Inflammatory macrophage (primary cell): ENCODE data around the gene NMNAT1.
"Not testable (repeated sequence)": the region's sequence is repeated elsewhere in the genome, so short reads cannot be mapped to it uniquely, and the experiment has no call there.

ENCODE experiments used
- DNase-seq, 2 donors: peaks; one replicate each; pipeline ENCODE4 v3.0.0-alpha.2; 2020 to 2022

NMNAT1 gene

DNA sequence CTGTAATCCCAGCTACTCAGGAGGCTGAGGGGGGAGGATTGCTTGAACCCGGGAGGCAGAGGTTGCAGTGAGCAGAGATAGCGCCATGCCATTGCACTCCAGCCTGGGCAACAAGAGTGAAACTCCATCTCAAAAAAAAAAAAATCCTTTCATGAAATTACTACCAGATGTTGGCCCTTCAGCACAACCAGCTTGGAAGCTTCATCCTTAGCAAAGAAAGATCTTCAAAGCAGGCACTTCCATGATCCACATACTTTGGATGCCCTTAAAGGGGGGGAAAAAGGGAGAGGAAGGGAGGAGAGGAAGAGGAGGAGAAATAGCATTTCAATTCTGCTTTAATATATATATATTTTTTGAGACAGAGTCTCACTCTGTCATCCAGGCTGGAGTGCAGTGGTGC lies 77.4 kb downstream of the NMNAT1 start:
- not testable (repeated sequence) for DNase-seq

DNA sequence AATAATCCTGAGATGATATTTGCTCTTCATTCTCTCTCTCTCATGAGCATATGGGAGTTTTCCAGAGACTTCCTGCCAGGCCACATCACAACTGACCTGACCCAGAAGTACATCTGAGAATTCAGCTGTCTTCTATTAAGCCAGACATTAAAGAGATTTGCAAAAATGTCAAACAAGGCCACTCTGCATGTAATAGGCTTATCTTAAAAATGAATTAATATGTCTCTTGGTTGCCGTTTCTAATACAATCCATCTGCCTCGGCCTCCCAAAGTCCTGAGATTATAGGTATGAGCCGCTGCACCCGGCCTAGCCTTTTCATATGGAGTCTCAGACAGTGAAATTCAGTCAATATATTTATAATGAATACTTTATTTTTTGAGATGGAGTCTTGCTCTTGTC lies 78.7 kb downstream of the NMNAT1 start:
- not testable (repeated sequence) for DNase-seq

DNA sequence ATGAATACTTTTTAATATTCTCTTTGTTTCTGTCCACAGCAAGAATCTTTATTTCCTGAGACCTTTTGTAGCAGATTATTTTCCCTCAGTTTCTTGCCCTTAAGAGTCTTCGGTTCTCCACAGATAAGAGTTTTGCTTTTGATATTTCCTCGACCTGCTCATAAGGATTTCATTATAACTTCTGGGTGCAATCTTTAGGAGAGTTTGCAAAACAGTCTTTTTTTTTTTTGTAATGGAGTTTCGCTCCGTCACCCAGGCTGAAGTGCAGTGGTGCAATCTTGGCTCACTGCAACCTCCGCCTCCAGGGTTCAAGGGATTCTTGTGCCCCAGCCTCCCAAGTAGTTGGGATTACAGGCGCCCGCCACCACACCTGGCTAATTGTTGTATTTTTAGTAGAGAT lies 79.4 kb downstream of the NMNAT1 start:
- peak; percentile 63 to 69 for DNase-seq

DNA sequence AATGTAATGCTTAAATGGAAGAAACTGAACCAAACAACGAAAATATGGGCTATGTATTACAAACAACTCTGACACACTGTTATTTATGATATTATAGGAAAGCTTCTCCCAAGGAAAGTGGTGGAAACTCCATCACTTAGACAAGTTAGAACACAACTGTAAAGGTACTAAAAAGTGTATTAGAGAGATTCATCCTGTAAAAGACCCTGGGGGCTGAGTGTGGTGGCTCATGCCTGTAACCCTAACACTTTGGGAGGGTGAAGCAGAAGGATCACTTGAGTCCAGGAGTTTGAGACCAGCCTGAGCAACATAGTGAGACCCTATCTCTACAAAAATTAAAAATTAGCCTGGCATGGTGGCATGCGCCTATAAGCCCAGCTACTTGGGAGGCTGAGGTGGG lies 82.1 kb downstream of the NMNAT1 start:
- no peak for DNase-seq

DNA sequence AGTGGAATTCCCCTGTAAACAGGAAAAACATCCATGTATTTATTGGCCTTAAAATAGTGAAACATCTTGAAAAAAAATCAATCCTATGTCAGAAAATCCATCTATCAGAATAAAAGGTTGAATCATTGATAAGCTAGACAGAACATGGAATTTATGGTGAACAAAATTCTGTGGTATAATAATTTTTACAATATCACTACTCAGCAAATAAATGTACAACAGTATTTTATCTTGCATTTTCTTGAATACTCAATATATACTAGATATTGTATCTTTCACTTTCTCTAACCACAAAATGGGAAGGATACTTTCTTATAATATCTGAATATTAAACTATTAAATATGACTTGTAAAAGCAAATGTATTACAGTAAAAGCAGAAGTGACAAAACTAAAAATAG lies 83.8 kb downstream of the NMNAT1 start:
- DNase-seq = no peak

DNA sequence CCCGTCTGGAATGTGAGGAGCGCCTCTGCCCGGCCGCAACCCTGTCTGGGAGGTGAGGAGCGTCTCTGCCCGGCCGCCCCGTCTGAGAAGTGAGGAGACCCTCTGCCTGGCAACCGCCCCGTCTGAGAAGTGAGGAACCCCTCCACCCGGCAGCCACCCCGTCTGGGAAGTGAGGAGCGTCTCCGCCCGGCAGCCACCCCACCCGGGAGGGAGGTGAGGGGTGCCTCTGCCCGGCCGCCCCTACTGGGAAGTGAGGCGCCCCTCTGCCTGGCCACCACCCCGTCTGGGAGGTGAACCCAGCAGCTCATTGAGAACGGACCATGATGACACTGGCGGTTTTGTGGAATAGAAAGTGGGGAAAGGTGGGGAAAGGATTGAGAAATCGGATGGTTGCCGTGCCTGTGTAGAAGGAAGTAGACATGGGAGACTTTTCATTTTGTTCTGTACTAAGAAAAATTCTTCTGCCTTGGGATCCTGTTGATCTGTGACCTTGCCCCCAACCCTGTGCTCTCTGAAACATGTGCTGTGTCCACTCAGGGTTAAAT lies 85.8 kb downstream of the NMNAT1 start:
- DNase-seq = peak; percentile 62 to 70

DNA sequence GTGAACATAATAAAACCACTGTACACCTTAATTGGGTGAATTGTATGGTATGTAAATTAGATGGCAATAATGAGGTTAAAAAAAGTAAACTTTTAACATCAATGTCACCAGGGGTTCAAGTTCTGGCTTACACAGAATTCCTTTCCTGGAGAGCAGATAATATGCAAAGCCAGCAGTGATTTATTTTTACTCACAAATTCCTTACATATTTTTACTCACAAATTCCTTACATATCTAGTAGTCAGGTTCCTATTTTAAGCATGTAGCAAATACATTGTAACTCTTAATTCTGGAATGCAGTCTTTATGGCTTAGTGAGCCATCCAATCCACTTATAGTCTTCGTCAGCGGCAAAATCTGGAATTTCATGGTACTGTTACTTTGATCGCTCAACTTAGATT lies 88.2 kb downstream of the NMNAT1 start:
- DNase-seq = no peak

DNA sequence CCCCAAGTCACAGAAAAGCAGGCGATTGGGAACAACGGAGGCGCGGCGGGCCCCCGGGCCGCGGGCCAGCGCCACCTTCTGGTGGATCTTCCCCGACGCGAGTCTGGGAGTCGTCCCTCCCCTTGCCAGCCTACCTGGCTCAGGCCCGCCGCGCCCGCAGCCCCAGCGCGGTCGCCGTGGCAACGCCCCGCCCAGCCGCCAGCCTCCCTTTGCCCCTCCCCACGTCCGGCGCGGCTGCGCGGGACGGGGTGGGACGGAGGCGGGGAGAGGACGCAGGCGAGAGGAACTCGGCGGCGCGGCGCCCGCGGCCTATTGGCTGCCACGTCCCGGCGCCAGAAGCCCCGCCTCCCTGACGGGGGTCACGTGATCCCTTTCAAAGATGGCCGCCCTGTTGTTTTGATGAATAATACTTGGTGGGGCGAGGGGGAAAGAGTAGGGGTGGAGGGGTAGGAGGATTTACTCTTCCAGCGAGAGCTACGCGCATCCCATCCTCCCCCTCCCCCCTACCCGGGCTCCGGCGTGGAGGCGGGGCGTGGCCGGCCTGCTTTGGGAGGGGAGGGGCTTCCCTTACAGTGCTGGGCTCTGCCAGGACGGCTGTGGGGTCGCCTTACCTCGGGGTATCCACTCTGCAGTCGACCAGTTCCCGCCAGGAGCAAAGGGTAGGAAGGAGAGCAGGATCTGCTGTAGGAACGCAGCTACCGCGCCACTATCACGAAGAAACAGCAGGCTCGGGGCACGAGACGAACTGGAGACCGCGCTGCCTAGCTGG lies 89.5 kb downstream of the NMNAT1 start, which contains the start of gene UBE4B:
Gene UBE4B, plus strand, starts transcription at position 369 of the 769 bp plus-strand sequence. CDS start 713 bp downstream, outside the sequence.
- DNase-seq = peak; percentile 98 to 99

DNA sequence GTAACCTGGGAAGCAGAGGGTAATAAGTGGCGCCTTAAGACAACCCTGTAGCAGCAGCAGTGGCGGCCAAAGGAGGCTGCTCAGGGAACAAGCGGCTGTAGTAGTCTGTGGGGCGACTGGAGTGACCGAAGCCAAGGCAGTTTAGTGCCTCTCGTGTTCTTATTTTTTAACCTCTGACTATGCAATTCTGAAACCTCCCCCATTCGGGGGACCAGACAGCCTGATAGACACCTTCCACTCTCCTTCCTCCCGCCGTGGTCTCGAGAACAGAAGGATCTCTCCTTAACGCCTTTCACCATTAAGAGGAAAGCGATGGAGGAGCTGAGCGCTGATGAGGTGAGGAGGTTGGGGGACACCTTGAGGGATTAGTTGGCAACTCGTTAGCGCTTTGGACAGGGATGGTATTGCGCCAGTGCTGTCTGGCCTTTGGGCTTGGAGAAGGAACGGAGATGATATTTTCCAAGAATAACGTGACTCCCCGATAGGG lies 90.1 kb downstream of the NMNAT1 start:
- peak; percentile 20 to 42 for DNase-seq
